HG02623 (cell line): ENCODE data around the gene UAP1L1.
"Not testable (repeated sequence)": the region's sequence is repeated elsewhere in the genome, so short reads cannot be mapped to it uniquely, and the experiment has no call there.

ENCODE experiments used
- ATAC-seq: cut with Tn5 transposase; IDR thresholded peaks from one replicate; pipeline ENCODE4 v1.9.1; 2021; ENCODE audit warnings: moderate library complexity; ENCODE audit not compliant: unreplicated experiment

Gene UAP1L1

DNA sequence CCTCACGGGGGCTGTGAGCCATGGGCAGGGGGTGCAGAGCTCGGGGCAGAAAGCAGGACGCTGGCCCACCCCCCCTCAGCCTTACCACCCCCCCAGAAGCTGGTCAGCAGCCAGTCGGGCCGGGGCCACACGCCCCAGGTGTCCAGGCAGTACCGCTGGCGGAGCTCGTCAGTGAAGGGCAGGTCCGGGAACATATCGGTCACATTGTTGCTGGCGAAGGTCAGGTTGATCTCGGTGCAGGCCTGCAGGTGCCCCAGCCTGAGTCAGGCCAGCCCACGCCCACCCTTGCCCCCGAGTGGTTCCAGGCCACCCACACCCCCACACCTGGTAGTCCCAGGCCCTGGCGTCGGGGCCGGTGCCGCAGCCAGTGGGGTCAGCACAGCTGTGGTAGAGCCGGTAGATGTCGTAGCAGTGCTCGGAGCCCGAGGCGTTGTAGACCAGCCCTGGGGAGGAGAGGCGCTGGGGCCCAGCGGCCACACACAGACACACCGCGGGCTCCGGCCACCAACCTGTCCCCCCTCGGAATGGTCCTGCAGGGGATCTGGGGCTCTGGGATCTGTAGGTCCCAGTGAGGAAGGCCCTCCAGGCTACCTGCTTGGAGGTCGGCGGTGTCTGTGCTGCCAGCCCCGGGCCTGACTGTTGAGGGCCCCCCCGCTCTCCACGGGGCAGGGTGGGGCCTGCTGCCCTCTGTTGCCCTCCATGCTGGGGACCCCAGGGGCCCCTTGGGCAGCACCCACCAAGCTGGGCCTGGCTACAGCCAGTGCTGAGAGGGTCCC is 34.7 kb downstream of the UAP1L1 start:
- ATAC-seq = no peak

- ATAC-seq = no peak
Measured at GRCh38 chr9:137112564-137113384, 35.5 kb downstream of the UAP1L1 start.

GRCh38 chr9:137113385-137114159 is 36.3 kb downstream of the UAP1L1 start:
- ATAC-seq = no peak

DNA sequence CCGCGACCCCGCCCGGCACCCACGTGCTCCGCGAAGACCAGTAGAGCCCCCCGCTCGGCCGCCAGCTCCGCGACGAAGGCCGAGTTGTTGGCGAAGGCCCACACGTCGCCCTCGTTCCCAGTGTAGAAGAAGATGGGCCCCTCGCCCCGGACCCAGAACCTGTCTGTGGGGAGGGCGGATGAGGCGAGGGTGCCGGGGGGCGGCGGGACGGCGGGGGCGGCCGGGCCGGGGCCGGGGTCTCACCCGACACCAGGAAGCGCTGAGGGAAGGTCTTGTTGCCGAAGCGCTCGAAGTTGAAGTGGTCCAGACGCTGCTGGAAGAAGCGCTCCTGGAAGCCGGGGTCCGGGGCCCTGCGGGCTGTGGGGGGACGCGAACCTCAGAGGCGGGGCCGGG is 36.9 kb downstream of the UAP1L1 start:
- peak; percentile 20 for ATAC-seq

DNA sequence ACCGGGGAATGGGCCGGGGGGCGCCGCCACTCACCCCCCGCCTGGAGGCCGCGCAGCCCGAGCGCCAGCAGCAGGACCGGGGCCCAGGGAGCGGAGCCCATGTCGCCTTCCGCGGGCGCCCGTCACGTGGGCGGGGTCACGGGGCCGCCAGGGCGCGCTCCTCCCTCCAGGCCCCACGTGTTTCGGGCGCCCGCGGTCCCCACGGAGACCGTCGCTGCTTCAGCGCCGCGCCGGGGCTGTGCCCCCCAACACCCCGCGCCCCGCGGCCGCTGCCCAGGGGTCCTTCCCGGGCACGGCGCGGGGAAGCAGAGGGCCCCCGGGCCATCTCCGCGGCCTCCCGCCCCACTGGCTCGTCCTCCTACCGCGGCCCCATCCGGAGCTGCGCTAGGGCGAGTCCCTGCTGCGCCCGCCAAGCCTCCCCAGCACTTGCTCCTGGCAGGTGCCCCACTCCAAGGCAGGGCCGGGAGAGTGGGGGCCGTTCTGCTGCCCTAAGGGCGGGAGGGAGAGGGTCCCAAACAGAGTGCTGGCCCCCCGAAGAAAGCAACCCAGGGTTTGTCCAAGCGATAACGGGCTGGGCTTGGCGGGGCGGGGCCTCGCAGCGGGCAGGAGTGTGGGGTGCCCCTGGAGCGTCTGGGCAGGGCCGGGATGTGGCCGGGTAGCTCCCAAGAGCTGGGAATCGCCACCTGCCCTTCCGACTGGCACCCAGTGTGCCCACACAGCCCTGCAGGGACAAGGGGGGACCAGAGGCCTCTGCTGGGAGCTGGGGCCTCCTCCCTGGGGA is 37.5 kb downstream of the UAP1L1 start, which contains the start of gene DPP7:
DPP7 (minus strand) TSS at position 121 of the 781 bp plus-strand sequence; CDS start at position 101, 20 bp downstream.
- ATAC-seq = peak; percentile 75

GRCh38 chr9:137115394-137116026 is 38.2 kb downstream of the UAP1L1 start:
- ATAC-seq = no peak

- no peak for ATAC-seq
Measured at GRCh38 chr9:137116027-137116507, 38.8 kb downstream of the UAP1L1 start.

DNA sequence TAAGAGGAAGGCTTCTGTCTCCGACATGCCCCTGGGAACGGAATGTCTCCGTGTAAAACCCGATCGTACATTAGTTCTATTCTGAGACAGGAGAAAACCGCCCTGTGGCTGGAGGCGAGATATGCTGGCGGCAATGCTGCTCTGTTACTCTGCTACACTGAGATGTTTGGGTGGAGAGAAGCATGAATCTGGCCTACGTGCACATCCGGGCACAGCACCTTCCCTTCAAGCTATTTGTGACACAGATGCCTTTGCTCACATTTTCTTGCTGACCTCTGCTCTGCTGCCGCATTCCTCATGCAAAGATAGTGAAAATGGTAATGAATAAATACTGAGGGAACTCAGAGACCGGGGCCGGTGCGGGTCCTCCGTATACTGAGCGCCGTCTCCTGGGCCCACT is 39.4 kb downstream of the UAP1L1 start:
- ATAC-seq = no peak

DNA sequence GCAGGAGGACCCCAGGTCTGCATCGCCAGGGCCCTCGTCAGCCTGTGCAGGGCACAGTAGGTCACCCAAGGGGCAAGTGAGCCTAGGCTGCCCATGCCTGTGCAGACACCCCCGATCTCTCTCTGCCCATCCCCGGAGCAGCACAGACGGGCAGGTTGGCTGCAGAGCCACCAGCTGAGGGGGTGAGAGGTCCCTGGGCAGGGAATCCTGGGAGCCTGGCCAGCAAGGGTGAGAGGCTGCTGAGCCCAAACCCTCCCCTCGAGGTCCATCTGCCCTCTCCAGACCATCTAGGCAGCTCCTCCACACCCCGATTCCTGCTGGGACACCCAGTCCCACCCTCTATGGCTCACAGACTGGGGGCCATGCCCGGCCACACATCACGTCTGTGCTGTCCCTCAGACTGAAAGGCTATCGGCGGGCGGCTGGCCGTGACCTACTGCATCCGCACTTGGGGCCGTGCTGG is 40.0 kb downstream of the UAP1L1 start:
- no peak for ATAC-seq

DNA sequence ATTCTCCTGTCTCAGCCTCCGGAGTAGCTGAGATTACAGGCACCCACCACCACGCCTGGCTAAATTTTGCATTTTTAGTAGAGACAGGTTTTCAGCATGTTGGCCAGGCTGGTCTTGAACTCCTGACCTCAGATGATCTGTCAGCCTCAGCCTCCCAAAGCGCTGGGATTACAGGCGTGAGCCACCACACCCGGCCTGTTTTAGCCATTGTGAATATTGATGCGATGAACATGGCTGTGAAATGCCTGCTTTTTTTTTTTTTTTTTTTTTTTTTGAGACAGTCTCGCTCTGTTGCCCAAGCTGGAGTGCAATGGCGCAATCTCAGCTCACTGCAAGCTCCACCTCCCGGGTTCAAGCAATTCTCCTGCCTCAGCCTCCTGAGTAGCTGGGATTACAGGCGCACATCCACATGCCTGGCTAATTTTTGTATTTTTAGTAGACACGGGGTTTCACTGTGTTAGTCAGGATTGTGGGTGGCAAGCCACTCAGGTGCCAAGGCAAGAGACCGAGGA is 40.8 kb downstream of the UAP1L1 start:
- ATAC-seq = not testable (repeated sequence)

DNA sequence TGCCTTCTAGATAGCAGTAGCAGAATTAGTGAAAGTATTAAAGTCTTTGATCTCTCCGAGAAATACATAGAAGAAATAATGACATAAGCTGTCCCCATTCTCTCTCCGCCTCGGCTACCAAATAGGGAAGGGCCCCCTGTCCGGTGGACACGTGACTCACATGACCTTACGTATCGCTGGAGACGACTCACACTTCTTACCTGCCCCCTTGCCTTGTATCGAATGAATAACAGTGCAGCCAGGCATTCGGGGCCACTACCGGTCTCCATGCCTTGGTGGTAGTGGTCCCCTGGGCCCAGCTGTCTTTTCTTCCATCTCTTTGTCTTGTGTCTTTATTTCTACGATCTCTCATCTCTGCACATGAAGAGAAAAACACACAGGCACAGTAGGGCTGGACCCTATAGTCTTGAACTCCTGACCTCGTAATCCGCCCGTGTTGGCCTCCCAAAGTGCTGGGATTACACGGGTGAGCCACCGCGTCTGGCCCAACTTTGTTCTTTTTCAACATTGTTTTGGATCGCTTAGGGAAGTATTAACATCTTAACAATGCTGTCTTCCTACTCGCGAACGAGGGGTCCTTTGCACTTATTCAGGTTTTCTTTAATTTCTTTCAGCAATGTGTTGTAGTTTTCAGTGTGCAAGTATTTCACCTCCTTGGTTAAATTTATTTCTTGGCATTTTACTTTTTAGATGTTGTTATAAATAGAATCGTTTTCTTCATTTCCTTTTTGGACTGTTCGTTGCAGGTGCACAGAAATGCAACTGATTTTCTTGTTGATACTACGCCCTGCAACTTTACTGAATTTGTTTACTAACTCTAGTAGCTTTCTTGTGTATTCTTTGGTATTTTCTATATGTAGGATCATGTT is 44.8 kb downstream of the UAP1L1 start:
- ATAC-seq = not testable (repeated sequence)

- ATAC-seq = not testable (repeated sequence)
Measured at GRCh38 chr9:137122796-137123467, 45.6 kb downstream of the UAP1L1 start.

GRCh38 chr9:137123468-137123837 is 46.1 kb downstream of the UAP1L1 start:
- no peak for ATAC-seq

DNA sequence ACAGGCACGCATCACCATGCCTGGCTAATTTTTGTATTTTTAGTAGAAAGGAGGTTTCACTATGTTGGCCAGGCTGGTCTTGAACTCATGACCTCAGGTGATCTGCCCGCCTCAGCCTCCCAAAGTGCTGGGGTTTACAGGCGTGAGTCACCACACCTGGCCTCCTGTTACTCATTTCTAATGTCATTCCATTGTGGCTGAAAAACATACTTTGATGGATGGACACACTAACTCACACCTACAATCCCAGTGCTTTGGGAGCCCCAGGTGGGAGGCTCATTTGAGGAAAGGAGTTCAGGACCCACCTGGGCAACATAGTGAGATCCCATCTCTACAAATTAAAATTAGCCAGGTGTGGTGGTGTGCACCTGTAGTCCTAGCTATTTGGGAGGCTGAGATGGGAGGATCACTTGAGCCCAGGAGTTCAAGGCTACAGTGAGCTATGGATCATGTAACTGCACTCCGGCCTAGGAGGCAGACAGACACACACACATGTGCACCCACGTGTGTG is 46.7 kb downstream of the UAP1L1 start:
- ATAC-seq = not testable (repeated sequence)

DNA sequence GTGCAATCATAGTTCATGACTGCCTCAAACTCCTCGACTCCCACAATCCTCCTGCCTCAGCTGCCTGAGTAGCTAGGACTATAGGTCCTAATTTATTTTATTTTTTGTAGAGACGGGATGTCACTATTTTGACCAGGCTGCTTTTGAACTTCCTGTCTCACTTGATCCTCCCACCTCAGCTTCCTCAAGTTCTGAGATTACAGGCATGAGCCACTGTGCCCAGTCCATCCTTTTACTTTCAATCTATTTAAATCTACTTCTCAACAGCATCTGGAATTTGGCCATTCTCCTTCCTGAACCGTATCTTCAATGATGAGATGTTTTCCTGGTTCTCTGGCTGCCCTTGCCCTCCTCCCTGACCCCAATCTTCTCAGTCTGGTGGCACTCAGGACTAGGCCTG is 49.5 kb downstream of the UAP1L1 start:
- ATAC-seq = no peak

- ATAC-seq = no peak
Measured at GRCh38 chr9:137127301-137128157, 50.2 kb downstream of the UAP1L1 start.
